Ovary (tissue), 3 donors: ENCODE data around the gene PCDHGB2.

Source experiments
- EP300 ChIP-seq: sonication (generic); formaldehyde crosslinking; IDR thresholded peaks from one replicate; pipeline ENCODE4 v1.6.1; 2017; ENCODE audit warnings: antibody characterized with exemption
- POLR2A ChIP-seq: fragments of 450-650 bp; IDR thresholded peaks from one replicate; pipeline ENCODE4 v1.6.1; 2017; ENCODE audit warnings: antibody characterized with exemption, mild to moderate bottlenecking, moderate library complexity
- TF ChIP-seq, protein P1 (sequence below), 3 donors: fragments of 450-650 bp in 2 of 3; fragments of 200-600 bp in 1 of 3; IDR thresholded peaks; one replicate each; pipeline versions ENCODE4 v1.5.1 to v1.8.0; 2016 to 2022; ENCODE audit warnings: antibody characterized with exemption in 3 of 3, mild to moderate bottlenecking in 1 of 3
- donor health status: DM: no; HTN: no; CAD: no.

DNA sequence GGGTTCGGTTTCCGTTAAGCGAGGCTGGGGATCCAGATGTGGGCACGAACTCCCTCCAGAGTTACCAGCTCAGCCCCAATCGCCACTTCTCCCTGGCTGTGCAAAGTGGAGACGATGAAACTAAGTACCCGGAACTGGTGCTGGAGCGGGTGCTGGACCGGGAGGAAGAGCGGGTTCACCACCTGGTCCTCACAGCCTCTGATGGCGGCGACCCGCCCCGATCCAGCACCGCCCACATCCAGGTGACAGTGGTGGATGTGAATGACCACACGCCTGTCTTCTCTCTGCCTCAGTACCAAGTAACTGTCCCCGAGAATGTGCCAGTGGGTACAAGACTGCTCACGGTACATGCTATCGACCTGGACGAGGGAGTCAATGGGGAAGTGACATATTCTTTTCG, 23.6 kb downstream of the PCDHGB2 start:
- TF ChIP-seq, protein P1, sequence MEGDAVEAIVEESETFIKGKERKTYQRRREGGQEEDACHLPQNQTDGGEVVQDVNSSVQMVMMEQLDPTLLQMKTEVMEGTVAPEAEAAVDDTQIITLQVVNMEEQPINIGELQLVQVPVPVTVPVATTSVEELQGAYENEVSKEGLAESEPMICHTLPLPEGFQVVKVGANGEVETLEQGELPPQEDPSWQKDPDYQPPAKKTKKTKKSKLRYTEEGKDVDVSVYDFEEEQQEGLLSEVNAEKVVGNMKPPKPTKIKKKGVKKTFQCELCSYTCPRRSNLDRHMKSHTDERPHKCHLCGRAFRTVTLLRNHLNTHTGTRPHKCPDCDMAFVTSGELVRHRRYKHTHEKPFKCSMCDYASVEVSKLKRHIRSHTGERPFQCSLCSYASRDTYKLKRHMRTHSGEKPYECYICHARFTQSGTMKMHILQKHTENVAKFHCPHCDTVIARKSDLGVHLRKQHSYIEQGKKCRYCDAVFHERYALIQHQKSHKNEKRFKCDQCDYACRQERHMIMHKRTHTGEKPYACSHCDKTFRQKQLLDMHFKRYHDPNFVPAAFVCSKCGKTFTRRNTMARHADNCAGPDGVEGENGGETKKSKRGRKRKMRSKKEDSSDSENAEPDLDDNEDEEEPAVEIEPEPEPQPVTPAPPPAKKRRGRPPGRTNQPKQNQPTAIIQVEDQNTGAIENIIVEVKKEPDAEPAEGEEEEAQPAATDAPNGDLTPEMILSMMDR (IDR thresholded peaks at IDR 0.05): no peak
- TF ChIP-seq EP300 (no peak), POLR2A (no peak)
